ENCODE measurements around the gene FOXE1. TPM values are rescaled to one million over a fixed set of nuclear protein-coding genes. Genes with fewer than 3 reads are reported as not detected.

FOXE1 gene
- total RNA-seq, 1 experiment from 2014 or later = not detected

DNA sequence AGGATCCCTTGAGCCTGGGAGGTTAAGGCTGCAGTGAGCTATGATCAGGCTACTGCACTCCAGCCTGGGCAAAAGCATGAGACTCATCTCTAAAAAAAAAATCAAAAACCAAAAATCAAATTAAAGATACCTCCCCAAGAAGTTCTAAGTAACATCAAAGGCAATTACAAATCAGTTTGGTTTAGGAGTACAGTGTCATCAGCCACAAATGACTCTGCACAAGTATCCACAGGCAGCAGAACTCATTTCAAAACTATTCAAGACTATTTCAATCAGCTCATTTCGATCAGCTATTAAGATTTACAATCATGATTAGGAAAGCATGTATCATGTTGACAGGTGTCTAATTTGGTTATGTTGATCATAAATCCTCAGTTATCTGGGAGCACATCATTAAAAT is 50.2 kb downstream of the FOXE1 start:
- H2AK5ac ChIP-seq (ENCODE audit: insufficient read length, low read length) = no peak overlapping the region
- WGBS (ENCODE audit: extremely low coverage, insufficient read length, low lambda C conversion rate) = no CpG with 5 or more reads among the region's 1 CpG
- no peak overlapping the region for H4K8ac ChIP-seq (replicated peaks; ENCODE audit: insufficient read length, low read depth, low read length)
- H3K4ac ChIP-seq (ENCODE audit: low read depth, low read length) = no peak overlapping the region
- H4K91ac ChIP-seq (ENCODE audit: insufficient read length, low read depth, low read length) = no peak overlapping the region
- Mint-ChIP-seq H3K4me1 (no peaks in the 10 kb centered on the region), H3K27ac (no peak overlapping the region), H3K36me3 (ENCODE audit: insufficient read depth in 1 of 3, low read depth in 3 of 3) (0 out of 7 replicates have a peak, but pooled peaks cover 0 to 3% (median 0%) of the 10 kb centered on the region in 3 experiments), H3K9me3 (no peaks in the 10 kb centered on the region), H3K27me3 (ENCODE audit: low read depth) (no peaks in the 10 kb centered on the region), H3K4me3 (no peak overlapping the region)
- no peak overlapping the region for H4K5ac ChIP-seq (ENCODE audit: insufficient read length, low read depth, low read length)
- no peak for DNase-seq
- no peak overlapping the region for H2BK20ac ChIP-seq (ENCODE audit: low read depth, low read length, poor library complexity, severe bottlenecking)
- H3K23ac ChIP-seq (ENCODE audit: insufficient read length, low read depth, low read length) = no peak overlapping the region
- H3K9me3 ChIP-seq (ENCODE audit: control insufficient read depth, low read depth, low read length) = no peaks in the 10 kb centered on the region
- H3K27ac ChIP-seq (ENCODE audit: insufficient read length, low read depth, low read length) = no peak overlapping the region
- no peaks in the 10 kb centered on the region for H3K27me3 ChIP-seq (ENCODE audit: insufficient read depth, low read length)
- H3K4me1 ChIP-seq (ENCODE audit: insufficient read depth, low read length) = no peaks in the 10 kb centered on the region
- H3K14ac ChIP-seq (ENCODE audit: insufficient read depth, low read length) = no peak overlapping the region
- H2BK15ac ChIP-seq (ENCODE audit: low read depth, low read length) = no peak overlapping the region
- H2BK12ac ChIP-seq (ENCODE audit: insufficient read length, low read depth, low read length) = no peak overlapping the region
- TF ChIP-seq, protein P1, sequence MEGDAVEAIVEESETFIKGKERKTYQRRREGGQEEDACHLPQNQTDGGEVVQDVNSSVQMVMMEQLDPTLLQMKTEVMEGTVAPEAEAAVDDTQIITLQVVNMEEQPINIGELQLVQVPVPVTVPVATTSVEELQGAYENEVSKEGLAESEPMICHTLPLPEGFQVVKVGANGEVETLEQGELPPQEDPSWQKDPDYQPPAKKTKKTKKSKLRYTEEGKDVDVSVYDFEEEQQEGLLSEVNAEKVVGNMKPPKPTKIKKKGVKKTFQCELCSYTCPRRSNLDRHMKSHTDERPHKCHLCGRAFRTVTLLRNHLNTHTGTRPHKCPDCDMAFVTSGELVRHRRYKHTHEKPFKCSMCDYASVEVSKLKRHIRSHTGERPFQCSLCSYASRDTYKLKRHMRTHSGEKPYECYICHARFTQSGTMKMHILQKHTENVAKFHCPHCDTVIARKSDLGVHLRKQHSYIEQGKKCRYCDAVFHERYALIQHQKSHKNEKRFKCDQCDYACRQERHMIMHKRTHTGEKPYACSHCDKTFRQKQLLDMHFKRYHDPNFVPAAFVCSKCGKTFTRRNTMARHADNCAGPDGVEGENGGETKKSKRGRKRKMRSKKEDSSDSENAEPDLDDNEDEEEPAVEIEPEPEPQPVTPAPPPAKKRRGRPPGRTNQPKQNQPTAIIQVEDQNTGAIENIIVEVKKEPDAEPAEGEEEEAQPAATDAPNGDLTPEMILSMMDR (conservative IDR thresholded peaks at IDR 0.05) = no peak
- no peaks in the 10 kb centered on the region for H3K23me2 ChIP-seq (ENCODE audit: insufficient read length, low read depth, low read length, poor library complexity, severe bottlenecking)
- no peak overlapping the region for H3K9ac ChIP-seq (ENCODE audit: extremely low read depth, insufficient read length, low read length)
- H3K4me2 ChIP-seq (ENCODE audit: insufficient read depth, insufficient read length, low read length) = no peak overlapping the region
- H4K20me1 ChIP-seq (ENCODE audit: control insufficient read depth, insufficient read depth, insufficient read length) = no peaks in the 10 kb centered on the region
- no peak overlapping the region for H3K56ac ChIP-seq (ENCODE audit: insufficient read length, low read depth, low read length)
- no peak overlapping the region for H3K18ac ChIP-seq (ENCODE audit: insufficient read length, low read depth, low read length)
- H3K79me2 ChIP-seq (ENCODE audit: insufficient read depth, low read length) = no peaks in the 10 kb centered on the region
- no peaks in the 10 kb centered on the region for H3K79me1 ChIP-seq (ENCODE audit: insufficient read depth, low read depth, low read length, poor library complexity, severe bottlenecking)
- no peak overlapping the region for H3T11ph ChIP-seq (ENCODE audit: low read length)
- H2BK120ac ChIP-seq (ENCODE audit: low read depth, low read length, poor library complexity, severe bottlenecking) = no peak overlapping the region
- H2AFZ ChIP-seq (ENCODE audit: low read length) = no peak overlapping the region
- H2BK5ac ChIP-seq (ENCODE audit: insufficient read length, low read length) = no peak overlapping the region
